Dedifferentiated amniotic fluid mesenchymal stem cell (primary cell): ENCODE measurements around the gene APOL4.
"Not testable (repeated sequence)": the region's sequence is repeated elsewhere in the genome, so short reads cannot be mapped to it uniquely, and the experiment has no call there.

Experiments used
- DNase-seq: peaks from one replicate; pipeline ENCODE4 v3.0.0-alpha.2; 2016; ENCODE audit errors: extremely low spot score

APOL4 gene

DNA sequence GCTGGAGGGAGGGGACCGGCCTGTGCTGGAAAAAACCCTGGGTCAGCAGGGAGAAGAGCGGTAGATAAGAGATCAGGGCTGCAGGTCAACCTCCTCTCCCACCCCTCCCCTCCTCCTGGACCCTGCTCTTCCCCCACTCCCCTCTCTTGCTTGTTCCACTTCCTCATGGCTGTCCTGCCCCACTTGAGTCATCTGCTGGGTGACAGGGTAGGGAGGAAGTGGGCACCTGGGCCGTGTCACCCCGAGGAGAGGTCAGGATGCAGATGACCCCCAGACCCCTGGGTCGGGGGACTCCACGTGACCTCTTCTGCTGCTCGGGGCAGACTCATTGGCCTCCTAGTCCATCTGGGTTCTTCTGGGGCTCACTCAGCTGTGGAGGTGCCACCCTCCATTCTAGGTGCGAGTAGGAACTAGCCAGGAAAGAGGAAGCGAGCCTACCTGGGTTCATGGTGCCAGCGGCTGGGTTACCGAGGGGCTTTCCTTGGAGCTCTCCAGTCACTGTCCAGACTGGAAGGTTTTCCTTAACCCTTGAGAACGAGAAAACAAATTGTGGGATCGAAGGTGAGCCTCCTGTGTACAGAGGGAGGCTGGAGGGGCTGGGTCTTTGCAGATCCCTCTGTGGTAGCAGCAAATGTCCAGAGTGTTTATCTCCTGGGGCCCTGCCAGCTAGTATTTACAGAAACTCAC, 31.2 kb upstream of the APOL4 start:
- no peak for DNase-seq

DNA sequence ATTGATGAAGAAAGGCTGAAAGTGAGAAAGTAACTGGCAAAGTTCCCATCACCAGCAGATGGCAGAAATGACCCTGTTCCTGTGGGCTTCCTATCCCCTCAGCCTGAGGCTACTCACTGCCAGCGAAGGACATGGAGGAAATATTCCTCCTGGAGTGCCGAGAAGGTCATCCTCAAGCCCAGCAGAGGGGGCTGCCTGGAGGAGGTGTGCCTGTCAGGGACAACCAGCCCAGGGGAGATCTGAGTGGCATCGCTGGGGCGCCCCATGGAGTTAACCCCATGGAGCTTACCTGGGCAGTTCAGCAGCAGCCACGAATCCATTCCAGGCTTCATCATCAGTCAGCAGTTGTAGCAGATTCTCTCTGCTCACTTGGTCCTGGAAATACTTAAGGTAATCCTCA, 29.4 kb upstream of the APOL4 start:
- not testable (repeated sequence) for DNase-seq

DNA sequence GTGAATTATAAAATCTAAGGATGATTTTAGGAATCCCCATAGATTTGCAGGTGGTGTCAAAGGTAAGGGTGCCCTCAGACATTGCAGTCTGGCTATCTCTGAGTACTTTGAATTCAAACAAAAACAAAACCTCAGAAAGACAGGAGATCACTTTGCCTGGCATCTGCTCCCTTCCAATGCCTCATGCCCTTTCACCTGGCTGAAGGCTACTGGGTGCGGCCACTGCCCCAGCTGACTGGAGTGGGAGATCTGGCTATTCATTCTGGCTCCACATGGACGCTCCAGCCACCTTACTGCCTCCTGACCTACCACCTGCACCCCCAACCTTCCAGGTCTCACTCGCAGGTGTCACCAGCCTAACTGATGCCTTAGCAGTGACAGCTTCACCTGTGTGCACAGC, 28.0 kb upstream of the APOL4 start:
- not testable (repeated sequence) for DNase-seq

DNA sequence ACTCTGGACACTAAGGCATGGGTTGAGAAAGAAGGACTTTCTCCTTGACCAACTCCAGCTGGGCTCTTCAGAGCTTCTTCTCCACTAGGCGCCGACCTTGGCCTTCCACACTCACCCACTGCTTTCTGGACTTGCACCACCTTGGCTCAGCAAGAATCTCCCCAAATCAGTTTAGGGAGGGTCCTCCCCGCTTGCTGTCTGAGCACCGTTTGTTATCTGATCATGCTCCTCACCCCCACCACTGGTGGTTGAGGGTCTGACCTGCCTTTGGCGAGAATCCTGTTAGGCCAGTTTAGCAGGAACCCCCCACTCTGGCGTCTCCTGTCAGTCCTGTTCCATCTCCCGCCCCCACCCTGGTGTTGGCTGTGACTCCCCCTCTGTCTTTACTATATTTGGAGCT, 27.3 kb upstream of the APOL4 start:
- DNase-seq, result no peak

DNA sequence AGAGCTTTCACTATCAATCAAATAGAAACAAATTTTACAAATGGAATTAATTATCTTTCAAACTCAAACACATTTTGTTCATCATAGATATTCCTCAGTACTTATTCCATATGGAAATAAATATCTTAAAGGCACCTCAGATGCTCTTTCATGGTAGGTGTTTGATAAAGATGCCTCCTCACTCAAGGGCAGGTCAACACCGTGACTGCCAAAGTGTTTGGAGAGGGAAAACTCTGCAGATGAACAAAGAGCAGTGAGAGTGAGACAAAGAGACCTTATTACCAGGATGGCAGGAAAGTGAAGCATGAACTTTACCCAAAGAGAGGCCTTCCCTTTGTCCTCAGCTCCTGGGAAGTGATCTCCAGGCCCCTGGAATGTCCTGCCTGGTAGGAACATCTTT, 26.8 kb upstream of the APOL4 start:
- DNase-seq, result not testable (repeated sequence)

DNA sequence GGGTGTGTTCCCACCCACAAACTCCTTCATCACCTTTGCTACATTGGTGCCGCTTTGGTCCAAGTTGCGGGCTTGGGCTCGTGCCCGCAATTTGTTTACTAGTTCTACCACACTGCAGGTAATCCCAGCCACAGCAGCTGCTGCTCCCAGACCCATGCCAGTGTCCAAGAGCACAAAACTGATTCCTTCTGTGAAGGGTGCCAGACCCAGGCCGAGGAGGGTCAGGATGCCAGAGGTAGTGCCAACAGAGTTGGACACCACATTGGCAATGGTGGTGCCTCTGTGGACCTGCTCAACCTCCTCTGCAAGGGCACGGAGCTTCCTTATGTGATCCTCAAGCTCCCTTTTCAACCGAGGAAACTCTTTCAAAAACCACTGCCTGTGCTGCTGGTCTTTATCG, 26.2 kb upstream of the APOL4 start:
- DNase-seq, result no peak

DNA sequence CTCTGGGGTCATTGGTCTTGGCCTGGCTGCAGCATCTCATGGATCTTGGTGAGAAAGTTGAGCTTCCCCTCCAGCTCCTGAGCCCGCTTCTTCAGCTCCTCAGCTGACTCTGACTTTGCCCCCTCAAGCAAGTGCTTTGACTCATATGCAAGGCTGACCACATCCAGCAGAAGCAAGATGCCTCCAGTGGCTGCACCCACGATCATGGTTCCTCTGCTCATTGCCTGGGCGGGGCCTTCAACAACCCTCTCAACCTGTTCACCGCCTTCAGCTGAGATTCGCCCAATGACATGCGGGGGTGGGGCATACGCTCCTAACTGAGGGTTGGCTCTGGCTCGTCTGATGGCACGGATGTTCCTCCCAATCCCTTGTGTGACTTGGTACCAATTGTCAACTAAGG, 25.8 kb upstream of the APOL4 start:
- no peak for DNase-seq

DNA sequence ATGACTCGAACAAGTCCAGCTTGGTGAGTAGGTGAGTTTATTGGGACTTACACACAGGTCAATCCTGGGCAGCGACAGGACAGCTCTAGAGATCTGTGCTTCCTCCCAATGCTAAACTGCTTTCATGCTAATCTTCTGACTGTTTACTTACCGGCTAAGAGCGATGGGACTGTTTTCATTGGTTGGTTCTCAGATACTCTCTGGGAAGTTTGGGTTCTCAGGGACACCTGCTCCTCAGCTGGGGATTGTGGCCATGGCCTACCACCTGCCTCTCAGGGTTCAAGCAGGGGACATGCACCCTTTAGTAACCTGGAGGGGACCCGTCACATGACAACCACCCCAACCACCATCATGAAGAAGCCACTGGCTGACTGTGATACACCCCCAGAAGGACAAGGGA, 24.6 kb upstream of the APOL4 start:
- DNase-seq, result no peak

DNA sequence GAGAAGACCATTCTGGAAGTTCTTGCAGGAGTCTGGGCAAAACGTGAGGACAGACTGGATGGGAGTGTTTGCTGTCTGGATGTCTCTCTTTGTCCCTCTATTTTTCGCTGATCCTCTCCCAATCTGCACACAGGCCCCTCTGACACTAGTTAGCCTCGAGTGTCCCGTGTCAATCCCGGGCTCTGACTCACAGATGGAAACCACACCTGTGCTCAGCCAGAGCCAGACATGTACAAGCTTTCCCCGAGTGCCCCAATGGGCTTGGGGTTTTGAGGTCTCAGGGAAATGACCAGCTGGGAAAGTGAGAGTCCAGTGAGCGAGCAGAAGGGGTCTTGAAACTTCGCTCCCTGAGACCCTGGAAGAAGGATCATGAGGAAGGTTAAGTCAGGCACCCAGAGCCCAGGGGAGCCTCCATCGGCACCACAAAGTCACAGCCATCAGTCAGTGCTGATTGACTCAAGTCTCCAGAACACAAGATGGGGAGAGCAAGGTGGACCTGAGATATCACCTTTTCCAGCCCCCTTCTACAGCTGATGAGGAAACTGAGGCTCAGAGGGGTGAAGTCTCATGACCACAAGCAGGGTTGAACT, 23.8 kb upstream of the APOL4 start:
- no peak for DNase-seq

DNA sequence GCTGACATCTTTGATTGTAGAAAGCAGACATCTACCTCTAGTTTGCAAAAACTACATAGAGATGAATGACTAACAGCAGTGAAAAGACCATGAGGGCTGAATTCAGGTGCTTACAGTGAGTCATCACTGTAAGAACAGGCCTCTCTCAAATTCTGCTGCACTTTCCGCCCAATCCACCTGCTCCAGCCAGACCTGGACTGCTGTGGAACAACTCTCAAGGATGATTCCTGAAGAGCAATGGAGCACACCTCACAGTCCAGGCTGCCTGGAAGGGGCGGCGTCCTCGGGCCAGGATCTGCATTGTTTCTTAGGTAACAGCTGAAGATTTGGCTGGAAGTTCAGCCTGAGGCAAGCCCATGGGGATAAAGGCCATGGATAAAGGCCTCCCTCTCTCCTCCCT, 22.6 kb upstream of the APOL4 start:
- DNase-seq, result no peak

DNA sequence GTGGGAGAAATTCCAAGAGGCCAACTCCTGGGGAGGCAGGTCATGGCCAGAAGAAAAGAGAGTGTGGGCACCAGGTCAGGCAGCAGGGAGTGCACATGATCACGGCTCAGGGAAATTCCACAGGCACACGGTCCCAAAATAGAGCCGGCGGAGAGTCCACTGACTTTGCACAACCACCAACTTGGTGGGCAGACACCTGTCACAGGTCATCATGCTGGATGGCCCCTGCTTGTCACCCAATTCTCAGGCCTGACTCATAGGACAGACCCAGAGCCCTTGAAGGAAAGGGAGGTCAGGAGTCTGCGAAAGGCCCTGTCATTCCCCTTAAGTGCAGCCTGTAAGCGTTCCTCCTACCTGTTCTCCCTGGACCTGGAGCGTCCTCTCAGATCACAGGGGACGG, 21.9 kb upstream of the APOL4 start:
- no peak for DNase-seq

DNA sequence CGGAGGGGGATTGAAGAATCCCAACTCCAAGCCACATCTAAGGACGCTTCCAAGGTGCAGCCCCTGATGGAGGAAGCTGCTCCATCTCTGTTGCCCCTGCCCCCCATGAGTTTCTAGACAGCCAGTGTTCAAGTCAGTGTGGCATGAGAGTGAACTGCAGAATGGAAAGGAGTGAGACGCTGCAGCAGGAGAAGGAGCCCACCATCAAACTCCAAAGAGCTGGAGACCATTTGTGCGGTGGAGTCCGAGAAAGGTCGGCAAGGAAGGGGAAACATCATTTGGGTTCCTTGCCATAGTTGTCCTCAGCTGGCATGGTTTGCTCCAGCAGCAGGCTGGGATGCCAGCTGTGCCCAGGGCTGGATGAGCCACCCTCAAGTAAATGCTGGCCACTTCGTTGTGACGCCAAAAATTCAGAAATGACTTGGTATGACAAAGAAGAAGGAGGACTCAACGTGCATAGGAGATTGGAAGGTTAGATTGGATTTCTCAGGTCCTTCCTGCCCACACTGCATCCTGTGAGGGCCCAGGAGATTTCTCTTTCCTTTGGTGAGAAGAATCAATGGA, 21.4 kb upstream of the APOL4 start:
- DNase-seq, result no peak

DNA sequence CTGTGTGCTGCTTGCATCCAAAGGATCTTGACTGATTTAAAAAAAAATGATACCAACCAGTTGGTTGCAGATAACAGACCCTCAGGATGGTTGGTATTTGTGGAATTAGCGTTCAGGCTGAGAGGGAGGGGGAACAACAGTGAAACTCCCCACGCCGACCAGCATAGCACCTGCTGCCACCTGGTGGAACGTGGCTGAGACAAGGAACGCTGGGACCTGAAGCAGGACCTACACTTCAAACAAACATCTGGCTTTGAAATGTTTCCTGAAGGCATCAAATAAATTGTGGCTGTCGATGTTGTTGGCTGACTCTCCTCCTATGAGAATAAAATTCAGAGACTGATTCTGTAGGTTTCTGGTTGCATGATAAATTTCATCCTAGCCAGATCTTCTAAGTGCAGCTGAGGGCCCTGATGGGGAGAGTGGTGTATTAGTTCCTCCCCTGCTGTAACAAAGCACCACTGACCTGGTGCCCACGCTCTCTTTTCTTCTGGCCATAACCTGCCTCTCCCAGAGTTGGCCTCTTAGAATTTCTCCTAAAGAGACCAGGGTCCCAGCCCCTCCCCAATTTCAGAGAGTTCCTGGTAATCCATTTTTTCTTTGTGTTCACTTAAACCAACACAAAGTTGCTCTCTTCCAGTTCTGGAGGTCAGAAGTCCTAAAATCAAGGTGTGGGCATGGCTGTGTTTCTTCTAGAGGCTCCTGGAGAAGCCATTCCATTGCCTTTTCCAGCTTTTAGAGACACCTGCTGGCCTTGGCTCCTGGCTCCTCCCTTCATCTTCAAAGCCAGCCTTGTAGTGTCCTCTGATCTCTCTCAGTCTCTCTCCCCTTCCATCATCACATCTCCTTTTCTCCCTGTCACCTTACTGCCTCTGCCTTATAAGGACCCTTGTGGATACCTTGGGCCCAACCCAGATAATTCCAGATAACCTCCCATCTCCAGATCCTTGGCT, 20.5 kb upstream of the APOL4 start:
- no peak for DNase-seq

DNA sequence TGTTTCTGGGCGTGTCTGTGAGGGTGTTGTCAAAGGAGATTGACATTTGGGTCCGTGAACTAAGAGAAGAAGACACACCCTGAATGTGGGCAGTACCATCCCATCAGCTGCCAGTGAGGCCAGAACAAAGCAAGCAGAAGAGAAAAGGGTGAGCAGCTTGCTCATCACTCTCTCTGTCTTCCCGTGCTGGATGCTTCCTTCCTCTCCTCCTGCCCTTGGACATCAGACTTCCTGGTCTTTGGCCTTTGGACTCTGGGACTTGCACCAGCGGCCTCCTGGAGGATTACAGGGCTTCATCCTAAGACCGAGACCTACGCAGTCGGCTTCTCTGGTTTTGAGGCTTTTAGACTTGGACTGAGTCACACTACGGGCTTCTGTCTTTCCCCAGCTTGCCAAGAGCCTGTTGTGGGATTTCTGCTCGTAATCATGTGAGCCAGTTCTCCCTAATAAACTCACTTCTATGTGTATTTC, 18.9 kb upstream of the APOL4 start:
- no peak for DNase-seq

DNA sequence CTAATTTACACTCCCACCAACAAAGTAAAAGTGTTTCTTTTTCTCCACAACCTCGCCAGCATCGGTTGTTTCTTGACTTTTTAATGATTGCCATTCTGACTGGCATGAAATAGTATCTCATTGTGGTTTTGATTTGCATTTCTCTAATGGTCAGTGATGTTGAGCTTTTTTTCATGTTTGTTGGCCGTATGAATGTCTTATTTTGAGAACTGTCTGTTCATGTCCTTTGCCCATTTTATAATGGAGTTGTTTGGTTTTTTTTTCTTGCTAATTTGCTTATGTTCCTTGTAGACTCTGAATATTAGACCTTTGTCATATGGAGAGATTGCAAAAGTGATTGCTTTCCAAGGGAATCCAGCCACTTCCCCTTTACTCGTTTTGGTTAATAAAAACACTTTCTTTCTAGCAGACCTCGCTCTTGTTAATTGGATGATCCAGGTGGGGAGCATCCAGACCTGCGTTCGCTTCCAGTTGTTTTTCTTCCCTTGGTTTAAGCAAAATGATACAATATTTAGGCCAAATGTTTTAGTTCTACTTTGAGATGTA, 17.1 kb upstream of the APOL4 start:
- no peak for DNase-seq

DNA sequence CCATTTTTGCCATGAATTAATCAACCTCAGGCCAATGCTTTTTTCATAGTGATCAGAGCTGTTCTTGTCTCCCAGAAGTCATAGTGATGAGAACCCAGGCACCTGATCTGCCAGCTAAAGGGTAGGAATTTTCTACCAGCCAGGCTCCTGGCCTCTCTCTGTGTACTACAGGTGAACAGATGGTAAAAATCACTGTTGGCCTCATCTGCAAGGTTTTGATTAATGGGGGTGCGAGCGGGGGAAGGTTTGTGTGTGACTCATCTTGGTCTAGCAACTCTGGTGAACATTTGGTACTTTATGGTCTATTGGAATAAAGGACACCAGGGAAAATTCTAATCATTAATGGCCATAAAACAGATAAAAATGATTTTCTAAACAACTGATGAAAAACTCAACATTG, 14.4 kb upstream of the APOL4 start:
- DNase-seq, result no peak

DNA sequence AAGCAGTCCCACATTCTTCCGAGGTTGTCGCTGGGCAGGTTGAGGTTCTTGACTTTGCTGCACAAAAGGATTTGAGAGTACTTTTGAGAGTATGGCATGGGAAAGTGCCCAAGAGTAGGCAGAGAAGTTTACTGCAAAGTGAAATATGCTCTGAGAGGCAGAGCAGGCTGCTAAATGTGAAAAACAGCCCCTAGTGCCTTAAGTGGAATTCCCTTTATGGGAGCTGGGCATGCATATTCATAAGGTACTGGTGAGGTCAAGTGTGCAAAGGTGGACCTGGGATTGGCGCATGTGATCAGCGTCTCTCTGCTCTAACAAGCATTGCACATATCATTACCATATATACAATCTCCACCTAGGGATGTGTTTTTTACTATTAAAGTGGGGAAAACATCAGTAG, 12.0 kb upstream of the APOL4 start:
- no peak for DNase-seq

DNA sequence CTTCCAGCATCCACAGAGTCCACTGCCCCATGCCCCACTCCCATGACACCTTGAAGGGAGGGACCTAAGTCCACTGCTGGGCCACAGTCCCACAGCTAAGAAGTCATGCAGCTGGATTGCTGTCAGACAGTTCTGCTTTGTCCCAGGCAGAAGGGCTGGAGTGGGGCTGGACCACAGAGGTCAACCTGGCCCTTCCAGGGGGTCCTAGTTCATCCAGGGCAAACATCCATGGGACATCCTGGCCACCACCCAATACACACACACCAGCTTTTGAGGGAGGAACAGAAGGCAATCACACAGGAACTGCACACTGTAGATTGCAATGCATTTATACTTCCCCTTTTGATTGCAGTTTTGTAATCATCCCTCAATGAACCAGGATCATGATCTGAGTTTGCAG, 11.3 kb upstream of the APOL4 start:
- DNase-seq, result no peak

DNA sequence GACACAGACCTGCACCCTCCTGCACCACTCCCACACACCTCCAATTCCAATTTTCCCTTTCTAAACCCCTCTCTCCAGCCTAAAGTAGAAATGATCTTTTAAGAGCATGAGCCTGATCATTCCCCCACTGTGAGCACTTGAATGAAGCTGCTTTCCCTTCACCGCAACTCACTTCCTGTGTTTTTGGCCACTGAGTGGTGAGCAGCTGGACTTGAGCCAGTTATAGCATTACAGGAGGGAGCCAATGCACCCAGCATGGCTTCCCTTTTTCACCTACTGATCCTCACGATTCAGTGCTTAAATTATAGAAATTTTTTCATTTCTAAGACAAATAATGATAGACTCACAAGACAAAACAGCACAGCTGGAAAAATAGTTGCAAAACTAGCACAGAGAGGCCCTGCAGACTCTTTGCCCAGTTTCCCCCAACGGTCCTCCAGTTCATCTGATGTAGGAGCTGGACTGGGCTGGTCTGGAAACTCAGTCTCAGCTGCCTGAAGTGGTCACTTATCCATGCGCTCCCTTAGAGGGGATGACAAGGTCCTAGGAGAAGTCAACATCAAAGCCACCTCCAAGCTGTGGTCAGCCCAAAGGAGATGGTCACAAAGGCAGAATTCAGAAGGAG, 9.7 kb upstream of the APOL4 start:
- no peak for DNase-seq

DNA sequence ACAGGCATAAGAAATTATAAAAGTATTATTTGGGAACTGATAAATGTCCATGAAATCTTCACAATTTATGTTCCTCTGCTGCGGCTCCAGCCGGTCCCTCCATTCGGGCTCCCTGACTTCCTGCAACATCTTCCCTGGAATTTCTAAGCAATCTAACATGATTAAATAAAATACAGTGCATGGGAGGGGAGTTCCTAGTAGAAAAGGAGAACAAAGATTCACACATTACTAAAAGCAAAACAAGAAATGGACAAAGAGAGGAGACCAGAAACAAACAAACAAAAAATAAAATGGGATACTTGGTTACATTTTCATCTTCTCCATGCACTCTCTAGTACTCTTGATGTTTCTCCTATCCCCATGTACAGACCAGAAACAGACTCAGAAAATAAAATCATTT, 8.6 kb upstream of the APOL4 start:
- DNase-seq, result no peak

DNA sequence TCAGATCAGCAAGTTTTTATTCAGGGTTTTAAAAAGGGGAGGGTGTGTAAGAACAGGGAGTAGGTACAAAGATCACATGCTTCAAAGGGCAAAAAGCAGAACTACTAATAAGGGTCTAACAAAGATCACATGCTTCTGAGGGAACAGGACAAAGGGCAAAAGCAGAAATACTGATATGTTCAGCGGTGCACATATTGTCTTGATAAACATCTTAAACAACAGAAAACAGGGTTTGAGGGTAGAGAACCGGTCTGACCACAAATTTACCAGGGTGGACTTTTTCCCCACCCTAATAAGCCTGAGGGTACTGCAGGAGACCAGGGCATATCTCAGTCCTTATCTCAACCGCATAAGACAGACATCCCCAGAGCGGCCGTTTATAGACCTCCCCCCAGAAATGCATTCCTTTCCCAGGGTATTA, 7.9 kb upstream of the APOL4 start:
- not testable (repeated sequence) for DNase-seq

DNA sequence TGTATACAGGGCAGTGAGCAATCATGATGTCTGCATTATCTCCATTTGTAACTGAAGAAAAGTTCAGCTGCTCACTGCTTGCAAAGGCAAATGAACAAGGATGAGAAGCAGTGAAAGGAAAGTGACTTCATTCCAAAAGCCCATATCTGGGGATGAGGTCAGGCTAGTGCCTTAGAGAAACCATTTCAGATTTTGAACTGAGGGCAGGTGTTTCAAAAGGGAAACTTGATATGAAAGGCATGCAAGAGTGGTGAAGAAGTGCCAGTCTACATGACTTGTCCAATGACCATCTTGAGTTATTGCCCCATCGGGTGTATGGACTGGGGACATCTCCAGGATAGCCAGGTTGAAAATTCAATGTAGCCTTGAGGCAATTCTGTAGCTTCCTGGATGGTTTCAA, 7.3 kb upstream of the APOL4 start:
- DNase-seq, result no peak
